ENCODE data around the gene DGKA.
A peak's percentile ranks its signal among the peaks of the same experiment; 100 is the strongest.
"Not testable (repeated sequence)": the region's sequence is repeated elsewhere in the genome, so short reads cannot be mapped to it uniquely, and the experiment has no call there.

Gene DGKA

GRCh38 chr12:55930771-55931316 is at the start of gene DGKA:
TSS of gene DGKA (plus strand) at chr12:55931162. CDS start at chr12:55936504, 5,342 bp downstream.
- peak; percentile 81 for DNase-seq (ENCODE audit: low spot score)

GRCh38 chr12:55885113-55885512 is 45.8 kb upstream of the DGKA start:
- peak; percentile 2 for DNase-seq (ENCODE audit: low spot score)

GRCh38 chr12:55891310-55891709 is 39.7 kb upstream of the DGKA start:
- no peak for DNase-seq (ENCODE audit: low spot score)

GRCh38 chr12:55893723-55894122 is 37.2 kb upstream of the DGKA start:
- no peak for DNase-seq (ENCODE audit: low spot score)

GRCh38 chr12:55899082-55899481 is 31.9 kb upstream of the DGKA start:
- DNase-seq (ENCODE audit: low spot score), result no peak

GRCh38 chr12:55901881-55902490 is 29.0 kb upstream of the DGKA start:
- DNase-seq (ENCODE audit: low spot score), result no peak

- DNase-seq (ENCODE audit: low spot score), result no peak
Observed at GRCh38 chr12:55906056-55906455, 24.9 kb upstream of the DGKA start.

- no peak for DNase-seq (ENCODE audit: low spot score)
Observed at GRCh38 chr12:55908726-55909512, 22.0 kb upstream of the DGKA start.

GRCh38 chr12:55909513-55909884 is 21.5 kb upstream of the DGKA start:
- DNase-seq (ENCODE audit: low spot score), result no peak

GRCh38 chr12:55912908-55913307 is 18.1 kb upstream of the DGKA start:
- no peak for DNase-seq (ENCODE audit: low spot score)

GRCh38 chr12:55915482-55915859 is 15.5 kb upstream of the DGKA start:
- no peak for DNase-seq (ENCODE audit: low spot score)

- DNase-seq (ENCODE audit: low spot score), result not testable (repeated sequence)
Observed at GRCh38 chr12:55919032-55919431, 11.9 kb upstream of the DGKA start.

GRCh38 chr12:55922126-55922525 is 8.8 kb upstream of the DGKA start:
- DNase-seq (ENCODE audit: low spot score), result no peak

GRCh38 chr12:55923648-55924047 is 7.3 kb upstream of the DGKA start:
- DNase-seq (ENCODE audit: low spot score), result not testable (repeated sequence)

GRCh38 chr12:55925371-55925770 is 5.6 kb upstream of the DGKA start:
- DNase-seq (ENCODE audit: low spot score), result no peak

GRCh38 chr12:55925870-55926737 is 4.9 kb upstream of the DGKA start:
- no peak for DNase-seq (ENCODE audit: low spot score)

GRCh38 chr12:55926738-55927587 is 4.0 kb upstream of the DGKA start:
- DNase-seq (ENCODE audit: low spot score), result peak; percentile 94

GRCh38 chr12:55927588-55928502 is 3.1 kb upstream of the DGKA start, which contains the start of gene PYM1:
TSS of gene PYM1 (minus strand) at chr12:55927894. CDS start at chr12:55927761, 133 bp downstream.
- peak; percentile 90 for DNase-seq (ENCODE audit: low spot score)

GRCh38 chr12:55929306-55929791 is 1.6 kb upstream of the DGKA start:
- DNase-seq (ENCODE audit: low spot score), result peak; percentile 91

- DNase-seq (ENCODE audit: low spot score), result no peak
Observed at GRCh38 chr12:55931317-55931779, 386 bp downstream of the DGKA start.
